ENCODE data around the gene RBM33. TPM values are rescaled to one million over a fixed set of nuclear protein-coding genes. Genes with fewer than 3 reads are reported as not detected.

Gene RBM33
- total RNA-seq, 1 experiment from 2014 or later = 19.7 TPM

GRCh38 chr7:155791214-155791737 lies 146.8 kb downstream of the RBM33 start:
- no peak for DNase-seq (ENCODE audit: low read depth)

GRCh38 chr7:155791836-155792235 lies 147.4 kb downstream of the RBM33 start:
- no peak for DNase-seq (ENCODE audit: low read depth)

GRCh38 chr7:155792315-155792960 lies 148.0 kb downstream of the RBM33 start:
- DNase-seq (ENCODE audit: low read depth) = no peak

- no peak for DNase-seq (ENCODE audit: low read depth)
Observed at GRCh38 chr7:155792999-155793560, 148.6 kb downstream of the RBM33 start.

GRCh38 chr7:155793720-155794119 lies 149.3 kb downstream of the RBM33 start:
- no peak for DNase-seq (ENCODE audit: low read depth)

- no peak for DNase-seq (ENCODE audit: low read depth)
Observed at GRCh38 chr7:155794196-155794595, 149.7 kb downstream of the RBM33 start.

- DNase-seq (ENCODE audit: low read depth) = no peak
Observed at GRCh38 chr7:155795401-155795800, 150.9 kb downstream of the RBM33 start.

GRCh38 chr7:155795951-155796350 lies 151.5 kb downstream of the RBM33 start:
- no peak for DNase-seq (ENCODE audit: low read depth)

- DNase-seq (ENCODE audit: low read depth) = peak; percentile 37
Observed at GRCh38 chr7:155796381-155797261, 152.2 kb downstream of the RBM33 start.

- DNase-seq (ENCODE audit: low read depth) = no peak
Observed at GRCh38 chr7:155797262-155798250, 153.1 kb downstream of the RBM33 start.

GRCh38 chr7:155798673-155799439 lies 154.4 kb downstream of the RBM33 start:
- no peak for DNase-seq (ENCODE audit: low read depth)

GRCh38 chr7:155799514-155799913 lies 155.1 kb downstream of the RBM33 start:
- no peak for DNase-seq (ENCODE audit: low read depth)

- DNase-seq (ENCODE audit: low read depth) = no peak
Observed at GRCh38 chr7:155800301-155800700, 155.8 kb downstream of the RBM33 start.

- no peak for DNase-seq (ENCODE audit: low read depth)
Observed at GRCh38 chr7:155800741-155801267, 156.3 kb downstream of the RBM33 start.

- DNase-seq (ENCODE audit: low read depth) = no peak
Observed at GRCh38 chr7:155802291-155802690, 157.8 kb downstream of the RBM33 start.

- DNase-seq (ENCODE audit: low read depth) = no peak
Observed at GRCh38 chr7:155802906-155803417, 158.5 kb downstream of the RBM33 start.

- DNase-seq (ENCODE audit: low read depth) = no peak
Observed at GRCh38 chr7:155803418-155804376, 159.2 kb downstream of the RBM33 start.

GRCh38 chr7:155804431-155804831 lies 160.0 kb downstream of the RBM33 start:
- no peak for DNase-seq (ENCODE audit: low read depth)
